ENCODE measurements around the gene PCNX4.

The PCNX4 gene

DNA sequence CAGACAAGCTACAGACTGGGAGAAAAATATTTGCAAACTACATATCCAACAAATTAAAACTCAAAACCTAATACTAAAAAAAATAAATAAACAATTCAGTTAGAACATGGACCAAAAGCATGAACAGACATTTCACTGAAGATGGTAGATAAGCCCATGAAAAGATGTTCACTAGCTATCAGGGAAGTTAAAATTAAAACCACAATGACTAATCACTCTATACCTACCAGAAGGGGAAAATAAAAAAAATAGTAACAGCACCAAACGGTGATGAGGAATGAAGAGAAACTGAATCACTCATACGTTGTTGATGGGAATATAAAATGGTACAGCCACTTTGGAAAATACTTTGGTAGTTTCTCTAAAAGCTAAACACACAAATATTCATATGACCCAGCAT, 104.6 kb downstream of the PCNX4 start:
- no peaks in the 10 kb centered on the region for H3K36me3 Mint-ChIP-seq (ENCODE audit: low read depth)
- H3K4me3 Mint-ChIP-seq = no peak overlapping the region
- no peaks in the 10 kb centered on the region for H3K4me1 Mint-ChIP-seq (ENCODE audit: low read depth)
- no peak overlapping the region for H3K27ac Mint-ChIP-seq
- peaks cover 17% of the 10 kb centered on the region for H3K9me3 Mint-ChIP-seq
- peaks cover 5% of the 10 kb centered on the region for H3K27me3 Mint-ChIP-seq (ENCODE audit: low read depth)

DNA sequence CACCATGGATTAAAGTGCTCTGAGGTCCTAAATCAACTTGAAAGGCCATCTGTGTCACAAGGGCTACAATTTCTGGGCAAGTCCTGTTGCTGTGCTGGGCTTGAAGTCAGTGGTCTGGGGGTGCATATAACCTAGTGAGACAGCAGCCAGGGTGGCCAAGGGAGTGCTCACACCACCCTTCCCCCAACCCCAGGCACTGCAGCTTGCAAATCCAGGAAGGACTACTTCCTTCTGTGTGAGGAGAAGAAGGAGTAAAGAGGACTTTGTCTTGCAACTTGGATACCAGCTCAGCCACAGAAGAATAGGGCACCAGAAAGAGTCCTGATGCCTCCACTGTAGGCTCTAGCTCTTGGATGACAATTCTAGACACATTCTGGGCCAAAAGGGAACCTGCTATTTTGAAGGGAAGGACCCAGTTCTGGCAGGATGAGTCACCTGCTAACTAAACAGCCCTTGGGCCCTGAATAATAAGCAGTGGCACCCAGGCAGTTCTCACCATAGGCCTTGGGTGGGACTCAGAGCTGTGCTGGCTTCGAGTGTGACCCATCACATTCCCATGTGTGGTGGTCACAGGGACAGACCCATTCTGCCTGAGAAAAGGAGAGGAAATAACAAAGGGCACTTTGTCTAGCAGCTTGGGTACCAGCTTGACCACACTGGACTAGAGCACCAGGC, 106.0 kb downstream of the PCNX4 start:
- H3K27ac Mint-ChIP-seq = no peak overlapping the region
- no peaks in the 10 kb centered on the region for H3K4me1 Mint-ChIP-seq (ENCODE audit: low read depth)
- H3K27me3 Mint-ChIP-seq (ENCODE audit: low read depth) = peaks cover 5% of the 10 kb centered on the region
- H3K36me3 Mint-ChIP-seq (ENCODE audit: low read depth) = no peaks in the 10 kb centered on the region
- peaks cover 17% of the 10 kb centered on the region for H3K9me3 Mint-ChIP-seq
- H3K4me3 Mint-ChIP-seq = no peak overlapping the region

DNA sequence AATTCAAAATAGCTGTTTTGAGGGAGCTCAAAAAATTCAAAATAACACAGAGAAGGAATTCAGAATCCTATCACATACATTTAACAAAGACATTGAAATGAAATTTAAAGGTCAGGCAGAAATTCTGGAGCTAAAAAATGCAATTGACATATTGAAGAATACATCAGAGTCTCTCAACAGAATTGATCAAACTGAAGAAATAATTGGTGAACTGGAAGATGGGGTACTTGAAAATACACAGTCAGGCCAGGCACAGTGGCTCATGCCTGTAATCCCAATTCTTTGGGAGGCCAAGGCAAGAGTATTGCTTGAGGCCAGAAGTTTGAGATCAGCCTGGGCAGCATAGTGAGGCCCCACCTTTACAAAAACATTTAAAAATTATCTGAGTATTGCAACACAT, 107.6 kb downstream of the PCNX4 start:
- H3K4me1 Mint-ChIP-seq (ENCODE audit: low read depth) = no peaks in the 10 kb centered on the region
- peaks cover 11% of the 10 kb centered on the region for H3K27me3 Mint-ChIP-seq (ENCODE audit: low read depth)
- no peaks in the 10 kb centered on the region for H3K36me3 Mint-ChIP-seq (ENCODE audit: low read depth)
- H3K27ac Mint-ChIP-seq = no peak overlapping the region
- no peak overlapping the region for H3K4me3 Mint-ChIP-seq
- peaks cover 17% of the 10 kb centered on the region for H3K9me3 Mint-ChIP-seq

DNA sequence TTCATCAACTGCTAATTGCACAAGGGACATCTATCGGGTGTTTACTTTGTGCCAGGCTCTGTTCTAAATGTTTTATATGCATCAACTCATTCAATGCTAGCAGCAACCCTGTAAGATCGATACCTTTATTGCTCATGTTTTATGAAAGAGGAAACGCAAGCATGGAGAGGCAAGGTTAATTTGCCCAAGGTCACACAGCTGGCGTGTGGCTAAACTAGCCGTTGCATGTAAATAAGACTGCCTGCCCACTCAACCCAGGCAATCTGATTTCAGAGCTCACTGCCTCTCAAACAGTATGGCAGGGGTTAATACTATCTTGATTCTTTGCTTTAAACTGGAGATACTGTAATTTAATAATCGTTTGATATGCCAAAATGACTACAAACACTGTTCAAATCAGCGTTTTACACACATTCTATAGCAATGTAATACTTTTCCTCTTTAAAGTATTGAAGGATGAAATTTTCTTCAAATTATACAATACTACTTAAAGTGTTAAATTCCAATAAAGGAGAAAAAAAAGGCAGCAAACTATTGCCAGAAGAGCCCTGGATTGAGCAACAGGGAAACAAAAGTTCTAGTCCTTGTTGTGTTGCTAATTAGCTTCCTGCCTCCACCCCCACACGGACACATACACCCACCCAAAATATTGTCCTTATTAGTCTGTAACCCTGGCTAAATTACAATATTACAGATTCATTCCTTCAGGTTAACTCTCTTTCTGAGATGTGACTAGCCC, 112.5 kb downstream of the PCNX4 start:
- H3K4me3 Mint-ChIP-seq = no peak overlapping the region
- no peak overlapping the region for H3K27ac Mint-ChIP-seq
- no peaks in the 10 kb centered on the region for H3K4me1 Mint-ChIP-seq (ENCODE audit: low read depth)
- peaks cover 11% of the 10 kb centered on the region for H3K27me3 Mint-ChIP-seq (ENCODE audit: low read depth)
- H3K9me3 Mint-ChIP-seq = peaks cover 8% of the 10 kb centered on the region
- H3K36me3 Mint-ChIP-seq (ENCODE audit: low read depth) = no peaks in the 10 kb centered on the region

DNA sequence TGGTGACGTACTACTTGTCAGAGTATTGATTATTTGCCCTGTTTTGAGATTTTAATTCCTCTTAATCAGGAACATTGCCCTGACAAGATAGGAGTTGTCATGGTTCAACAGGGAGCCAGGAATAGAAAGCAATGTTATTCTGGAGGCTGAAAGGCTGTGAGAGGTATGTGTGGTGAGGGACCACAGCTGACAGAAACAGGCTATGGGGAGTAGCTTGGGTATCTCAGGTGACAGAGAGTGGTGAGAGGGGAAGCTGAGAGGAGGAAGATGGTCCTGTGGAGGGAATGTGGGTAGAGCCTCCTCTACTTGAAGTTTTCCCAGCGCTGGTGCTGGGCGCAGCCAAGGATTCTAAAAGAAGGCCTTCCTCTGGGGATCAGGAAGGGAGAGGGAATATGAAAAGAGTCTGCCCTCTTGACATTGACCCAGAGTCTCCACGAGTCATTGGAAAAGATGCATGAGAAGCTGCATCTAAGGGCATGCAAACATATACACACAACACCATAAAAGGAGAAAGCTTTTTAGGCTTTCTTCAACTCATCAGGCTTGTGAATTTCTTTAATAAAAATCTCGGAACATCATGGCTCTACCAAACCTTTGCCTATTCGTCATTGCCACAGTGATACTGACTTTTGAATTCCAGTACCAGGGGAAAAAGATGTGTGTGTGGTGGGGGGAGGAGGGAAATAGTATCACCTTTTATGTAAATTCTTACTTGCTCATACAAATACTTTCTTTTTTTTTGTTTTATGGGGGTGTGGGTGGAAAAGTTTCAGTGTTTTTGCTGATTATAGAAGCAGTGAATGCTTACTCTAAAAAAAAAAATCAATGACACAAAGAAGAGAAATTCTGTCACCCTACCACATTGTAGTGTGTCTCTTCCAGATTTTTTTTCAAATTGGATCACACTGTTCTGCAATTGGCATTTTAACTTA, 113.4 kb downstream of the PCNX4 start:
- peaks cover 15% of the 10 kb centered on the region for H3K27me3 Mint-ChIP-seq (ENCODE audit: low read depth)
- H3K36me3 Mint-ChIP-seq (ENCODE audit: low read depth) = no peaks in the 10 kb centered on the region
- H3K4me3 Mint-ChIP-seq = no peak overlapping the region
- H3K4me1 Mint-ChIP-seq (ENCODE audit: low read depth) = no peaks in the 10 kb centered on the region
- no peak overlapping the region for H3K27ac Mint-ChIP-seq
- peaks cover under 1% of the 10 kb centered on the region for H3K9me3 Mint-ChIP-seq

DNA sequence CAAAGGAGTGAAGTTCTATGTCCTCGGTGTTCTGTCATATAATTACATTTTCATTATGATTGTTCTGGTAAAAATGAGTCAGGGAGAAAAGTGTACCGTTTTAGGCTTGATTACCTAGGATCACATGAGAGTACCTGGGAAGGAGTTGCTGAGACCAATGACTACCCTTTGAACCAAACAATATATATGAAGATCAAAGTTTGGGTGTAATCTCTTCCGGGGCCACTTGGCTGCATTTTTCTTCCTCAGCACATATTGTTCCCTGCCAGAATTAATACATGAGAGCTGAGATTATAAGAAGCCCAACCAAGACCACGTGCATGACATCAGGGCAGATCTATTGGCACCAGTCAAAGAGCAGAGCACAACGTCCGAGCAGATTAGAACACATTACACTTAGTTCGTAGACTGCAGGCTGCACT, 114.5 kb downstream of the PCNX4 start:
- H3K36me3 Mint-ChIP-seq (ENCODE audit: low read depth) = no peaks in the 10 kb centered on the region
- H3K4me1 Mint-ChIP-seq (ENCODE audit: low read depth) = no peaks in the 10 kb centered on the region
- H3K27me3 Mint-ChIP-seq (ENCODE audit: low read depth) = peaks cover 19% of the 10 kb centered on the region
- no peaks in the 10 kb centered on the region for H3K9me3 Mint-ChIP-seq
- H3K27ac Mint-ChIP-seq = no peak overlapping the region
- no peak overlapping the region for H3K4me3 Mint-ChIP-seq

GRCh38 chr14:60206837-60207533, 115.3 kb downstream of the PCNX4 start:
- Mint-ChIP-seq H3K9me3 (no peaks in the 10 kb centered on the region), H3K4me3 (no peak overlapping the region), H3K4me1 (ENCODE audit: low read depth) (no peaks in the 10 kb centered on the region), H3K36me3 (ENCODE audit: low read depth) (no peaks in the 10 kb centered on the region), H3K27ac (no peak overlapping the region), H3K27me3 (ENCODE audit: low read depth) (peaks cover 22% of the 10 kb centered on the region)

DNA sequence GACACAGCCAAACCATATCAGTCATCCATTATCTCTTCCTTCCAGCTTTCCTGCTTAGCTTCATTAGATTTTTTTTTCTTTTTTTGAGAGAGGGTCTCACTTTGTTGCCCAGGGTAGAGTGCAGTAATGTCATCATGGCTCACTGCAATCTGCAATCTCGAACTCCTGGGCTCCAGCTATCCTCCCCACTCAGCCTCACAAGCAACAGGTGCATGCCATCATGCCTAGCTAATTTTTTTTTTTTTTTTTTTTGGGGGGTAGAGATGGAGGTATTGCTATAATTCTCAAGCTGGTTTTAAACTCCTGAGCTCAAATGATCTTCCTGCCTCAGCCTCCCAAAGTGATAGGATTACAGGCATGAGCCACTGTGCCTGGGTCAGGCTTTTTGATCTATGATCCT, 119.0 kb downstream of the PCNX4 start:
- H3K27ac Mint-ChIP-seq = no peak overlapping the region
- H3K27me3 Mint-ChIP-seq (ENCODE audit: low read depth) = peaks cover 16% of the 10 kb centered on the region
- no peak overlapping the region for H3K4me3 Mint-ChIP-seq
- no peaks in the 10 kb centered on the region for H3K36me3 Mint-ChIP-seq (ENCODE audit: low read depth)
- H3K4me1 Mint-ChIP-seq (ENCODE audit: low read depth) = no peaks in the 10 kb centered on the region
- no peaks in the 10 kb centered on the region for H3K9me3 Mint-ChIP-seq

GRCh38 chr14:60211153-60211552, 119.4 kb downstream of the PCNX4 start:
- Mint-ChIP-seq H3K9me3 (no peaks in the 10 kb centered on the region), H3K4me1 (ENCODE audit: low read depth) (no peaks in the 10 kb centered on the region), H3K27ac (no peak overlapping the region), H3K27me3 (ENCODE audit: low read depth) (peaks cover 16% of the 10 kb centered on the region), H3K36me3 (ENCODE audit: low read depth) (no peaks in the 10 kb centered on the region), H3K4me3 (no peak overlapping the region)

GRCh38 chr14:60212503-60213371, 121.0 kb downstream of the PCNX4 start:
- Mint-ChIP-seq H3K36me3 (ENCODE audit: low read depth) (no peaks in the 10 kb centered on the region), H3K4me1 (ENCODE audit: low read depth) (no peaks in the 10 kb centered on the region), H3K27ac (no peak overlapping the region), H3K27me3 (ENCODE audit: low read depth) (peaks cover 16% of the 10 kb centered on the region), H3K4me3 (no peak overlapping the region), H3K9me3 (no peaks in the 10 kb centered on the region)

GRCh38 chr14:60214003-60214402, 122.3 kb downstream of the PCNX4 start:
- Mint-ChIP-seq H3K36me3 (ENCODE audit: low read depth) (no peaks in the 10 kb centered on the region), H3K4me1 (ENCODE audit: low read depth) (no peaks in the 10 kb centered on the region), H3K27me3 (ENCODE audit: low read depth) (peaks cover 16% of the 10 kb centered on the region), H3K27ac (no peak overlapping the region), H3K4me3 (no peak overlapping the region), H3K9me3 (no peaks in the 10 kb centered on the region)

GRCh38 chr14:60214415-60215126, 122.8 kb downstream of the PCNX4 start:
- no peaks in the 10 kb centered on the region for H3K9me3 Mint-ChIP-seq
- H3K4me3 Mint-ChIP-seq = no peak overlapping the region

GRCh38 chr14:60215127-60215444, 123.4 kb downstream of the PCNX4 start:
- no peaks in the 10 kb centered on the region for H3K36me3 Mint-ChIP-seq (ENCODE audit: low read depth)
- peaks cover 8% of the 10 kb centered on the region for H3K27me3 Mint-ChIP-seq (ENCODE audit: low read depth)
- H3K9me3 Mint-ChIP-seq = no peaks in the 10 kb centered on the region
- no peak overlapping the region for H3K4me3 Mint-ChIP-seq
- no peak overlapping the region for H3K27ac Mint-ChIP-seq
- no peaks in the 10 kb centered on the region for H3K4me1 Mint-ChIP-seq (ENCODE audit: low read depth)

More at GRCh38 chr14:60214415-60215126, 122.8 kb downstream of the PCNX4 start:
- Mint-ChIP-seq H3K36me3 (ENCODE audit: low read depth) (no peaks in the 10 kb centered on the region), H3K27ac (no peak overlapping the region), H3K27me3 (ENCODE audit: low read depth) (peaks cover 13% of the 10 kb centered on the region), H3K4me1 (ENCODE audit: low read depth) (no peaks in the 10 kb centered on the region)

All from T-helper 1 cell treated with Interleukin-12 subunit alpha and Interleukin-12 subunit beta and Interleukin-4 antibody, amounts not matched to agents 30 μg/mL and 1 μg/mL, for 36 hours (primary cell).